Measurements from ENCODE around the gene SPG11.
"Not testable (repeated sequence)": the region's sequence is repeated elsewhere in the genome, so short reads cannot be mapped to it uniquely, and the experiment has no call there.

Gene SPG11

GRCh38 chr15:44706946-44707636 is 43.6 kb upstream of the SPG11 start:
- H3K9ac ChIP-seq (ENCODE audit: low read length) = no peak overlapping the region
- H3K27ac ChIP-seq (ENCODE audit: low read depth, low read length) = no peak overlapping the region
- no peak overlapping the region for H2AFZ ChIP-seq (ENCODE audit: low read depth, low read length, severe bottlenecking)

GRCh38 chr15:44706401-44706800 is 42.9 kb upstream of the SPG11 start:
- H3K9me3 ChIP-seq (ENCODE audit: insufficient read depth, low read length) = no peaks in the 10 kb centered on the region
- no peaks in the 10 kb centered on the region for H3K36me3 ChIP-seq (ENCODE audit: low read length)
- H3K9ac ChIP-seq (ENCODE audit: low read length) = no peak overlapping the region
- H3K27me3 ChIP-seq (ENCODE audit: low read length) = no peaks in the 10 kb centered on the region
- H2AFZ ChIP-seq (ENCODE audit: low read depth, low read length, severe bottlenecking) = no peak overlapping the region
- TF ChIP-seq, protein P1, sequence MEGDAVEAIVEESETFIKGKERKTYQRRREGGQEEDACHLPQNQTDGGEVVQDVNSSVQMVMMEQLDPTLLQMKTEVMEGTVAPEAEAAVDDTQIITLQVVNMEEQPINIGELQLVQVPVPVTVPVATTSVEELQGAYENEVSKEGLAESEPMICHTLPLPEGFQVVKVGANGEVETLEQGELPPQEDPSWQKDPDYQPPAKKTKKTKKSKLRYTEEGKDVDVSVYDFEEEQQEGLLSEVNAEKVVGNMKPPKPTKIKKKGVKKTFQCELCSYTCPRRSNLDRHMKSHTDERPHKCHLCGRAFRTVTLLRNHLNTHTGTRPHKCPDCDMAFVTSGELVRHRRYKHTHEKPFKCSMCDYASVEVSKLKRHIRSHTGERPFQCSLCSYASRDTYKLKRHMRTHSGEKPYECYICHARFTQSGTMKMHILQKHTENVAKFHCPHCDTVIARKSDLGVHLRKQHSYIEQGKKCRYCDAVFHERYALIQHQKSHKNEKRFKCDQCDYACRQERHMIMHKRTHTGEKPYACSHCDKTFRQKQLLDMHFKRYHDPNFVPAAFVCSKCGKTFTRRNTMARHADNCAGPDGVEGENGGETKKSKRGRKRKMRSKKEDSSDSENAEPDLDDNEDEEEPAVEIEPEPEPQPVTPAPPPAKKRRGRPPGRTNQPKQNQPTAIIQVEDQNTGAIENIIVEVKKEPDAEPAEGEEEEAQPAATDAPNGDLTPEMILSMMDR (IDR thresholded peaks at IDR 0.05; ENCODE audit: insufficient read depth, low read length, poor library complexity, severe bottlenecking) = no peak
- no peak for TF ChIP-seq EZH2phosphoT487 (conservative IDR thresholded peaks at IDR 0.05; ENCODE audit: low read length)
- no peak overlapping the region for H3K4me3 ChIP-seq (ENCODE audit: insufficient read depth, low read length, poor library complexity, severe bottlenecking)
- H3K79me2 ChIP-seq (ENCODE audit: insufficient read depth, low read length) = peaks cover under 1% of the 10 kb centered on the region; the same call in 1 of the 2 replicates
- no peak overlapping the region for H3K27ac ChIP-seq (ENCODE audit: low read depth, low read length)
- peaks cover 5% of the 10 kb centered on the region; the same call in 1 of the 2 replicates for H3F3A ChIP-seq (ENCODE audit: insufficient read depth)
- no peak overlapping the region for H3K4me2 ChIP-seq (ENCODE audit: low read depth, low read length, poor library complexity, severe bottlenecking)
- H3K9me2 ChIP-seq (replicated peaks; ENCODE audit: insufficient read depth, low read length) = no peaks in the 10 kb centered on the region
- no peaks in the 10 kb centered on the region for H4K20me1 ChIP-seq (ENCODE audit: low read depth, low read length)

More at GRCh38 chr15:44706946-44707636, 43.6 kb upstream of the SPG11 start:
- no peaks in the 10 kb centered on the region for H3K9me3 ChIP-seq (ENCODE audit: insufficient read depth, low read length)
- H3K36me3 ChIP-seq (ENCODE audit: low read length) = no peaks in the 10 kb centered on the region
- peaks cover 6% of the 10 kb centered on the region; the same call in 1 of the 2 replicates for H3F3A ChIP-seq (ENCODE audit: insufficient read depth)
- TF ChIP-seq EZH2phosphoT487 (conservative IDR thresholded peaks at IDR 0.05; ENCODE audit: low read length) = no peak
- TF ChIP-seq, protein P1 (IDR thresholded peaks at IDR 0.05; ENCODE audit: insufficient read depth, low read length, poor library complexity, severe bottlenecking) = no peak
- no peak overlapping the region for H3K4me2 ChIP-seq (ENCODE audit: low read depth, low read length, poor library complexity, severe bottlenecking)
- H4K20me1 ChIP-seq (ENCODE audit: low read depth, low read length) = peaks cover under 1% of the 10 kb centered on the region; the same call in 1 of the 2 replicates
- H3K79me2 ChIP-seq (ENCODE audit: insufficient read depth, low read length) = peaks cover 7% of the 10 kb centered on the region
- no peaks in the 10 kb centered on the region for H3K27me3 ChIP-seq (ENCODE audit: low read length)
- H3K4me3 ChIP-seq (ENCODE audit: insufficient read depth, low read length, poor library complexity, severe bottlenecking) = no peak overlapping the region
- H3K9me2 ChIP-seq (replicated peaks; ENCODE audit: insufficient read depth, low read length) = no peaks in the 10 kb centered on the region

DNA sequence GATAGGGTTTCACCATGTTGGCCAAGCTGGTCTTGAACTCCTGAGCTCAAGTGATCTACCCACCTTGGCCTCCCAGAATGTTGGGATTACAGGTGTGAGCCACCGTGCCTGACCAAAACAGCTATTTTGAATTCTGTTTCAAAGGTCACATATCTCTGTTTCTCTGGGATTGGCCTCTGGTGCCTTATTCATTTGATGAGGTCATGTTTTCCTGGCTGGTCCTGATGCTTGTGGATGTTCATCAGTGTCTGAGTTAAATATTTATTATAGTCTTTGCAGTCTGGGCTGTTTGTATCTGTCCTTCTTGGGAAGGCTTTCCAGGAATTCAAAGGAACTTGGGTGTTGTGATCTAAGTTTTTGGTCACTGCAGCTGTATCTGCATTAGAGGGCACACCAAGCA is 42.5 kb upstream of the SPG11 start:
- no peak overlapping the region for H3K4me3 ChIP-seq (ENCODE audit: insufficient read depth, low read length, poor library complexity, severe bottlenecking)
- H3K9ac ChIP-seq (ENCODE audit: low read length) = no peak overlapping the region
- TF ChIP-seq, protein P1 (IDR thresholded peaks at IDR 0.05; ENCODE audit: insufficient read depth, low read length, poor library complexity, severe bottlenecking) = no peak
- TF ChIP-seq EZH2phosphoT487 (conservative IDR thresholded peaks at IDR 0.05; ENCODE audit: low read length) = no peak
- H3K79me2 ChIP-seq (ENCODE audit: insufficient read depth, low read length) = no peaks in the 10 kb centered on the region
- no peaks in the 10 kb centered on the region for H3K36me3 ChIP-seq (ENCODE audit: low read length)
- H3K27me3 ChIP-seq (ENCODE audit: low read length) = no peaks in the 10 kb centered on the region
- no peak overlapping the region for H2AFZ ChIP-seq (ENCODE audit: low read depth, low read length, severe bottlenecking)
- H3K9me2 ChIP-seq (replicated peaks; ENCODE audit: insufficient read depth, low read length) = no peaks in the 10 kb centered on the region
- peaks cover 3% of the 10 kb centered on the region; the same call in 1 of the 2 replicates for H3F3A ChIP-seq (ENCODE audit: insufficient read depth)
- no peaks in the 10 kb centered on the region for H3K9me3 ChIP-seq (ENCODE audit: insufficient read depth, low read length)
- no peak overlapping the region for H3K27ac ChIP-seq (ENCODE audit: low read depth, low read length)
- no peak overlapping the region for H3K4me2 ChIP-seq (ENCODE audit: low read depth, low read length, poor library complexity, severe bottlenecking)
- no peaks in the 10 kb centered on the region for H4K20me1 ChIP-seq (ENCODE audit: low read depth, low read length)

GRCh38 chr15:44700676-44701075 is 37.2 kb upstream of the SPG11 start:
- not testable (repeated sequence) for H3K4me3 ChIP-seq (ENCODE audit: insufficient read depth, low read length, poor library complexity, severe bottlenecking); H4K20me1 ChIP-seq (ENCODE audit: low read depth, low read length); H3K4me2 ChIP-seq (ENCODE audit: low read depth, low read length, poor library complexity, severe bottlenecking); H3K9me2 ChIP-seq (replicated peaks; ENCODE audit: insufficient read depth, low read length); H3K9me3 ChIP-seq (ENCODE audit: insufficient read depth, low read length); H3K36me3 ChIP-seq (ENCODE audit: low read length); H3F3A ChIP-seq (ENCODE audit: insufficient read depth); H3K27me3 ChIP-seq (ENCODE audit: low read length); H3K79me2 ChIP-seq (ENCODE audit: insufficient read depth, low read length); H3K27ac ChIP-seq (ENCODE audit: low read depth, low read length); H3K9ac ChIP-seq (ENCODE audit: low read length); H2AFZ ChIP-seq (ENCODE audit: low read depth, low read length, severe bottlenecking)
